CD4-positive, alpha-beta T cell treated with Interleukin-2 at 100 ng/mL for 4 hours (primary cell): ENCODE measurements around the gene STING1.

Experiments used
- DNase-seq: peaks from one replicate; pipeline ENCODE4 v3.0.0-alpha.2; 2020; ENCODE audit warnings: low spot score

The STING1 gene

GRCh38 chr5:139439013-139439903, 43.3 kb downstream of the STING1 start, which contains the start of gene DNAJC18:
TSS of gene DNAJC18 (minus strand) at chr5:139439525. CDS start at chr5:139439445, 80 bp downstream.
- peak; percentile 88 for DNase-seq

DNA sequence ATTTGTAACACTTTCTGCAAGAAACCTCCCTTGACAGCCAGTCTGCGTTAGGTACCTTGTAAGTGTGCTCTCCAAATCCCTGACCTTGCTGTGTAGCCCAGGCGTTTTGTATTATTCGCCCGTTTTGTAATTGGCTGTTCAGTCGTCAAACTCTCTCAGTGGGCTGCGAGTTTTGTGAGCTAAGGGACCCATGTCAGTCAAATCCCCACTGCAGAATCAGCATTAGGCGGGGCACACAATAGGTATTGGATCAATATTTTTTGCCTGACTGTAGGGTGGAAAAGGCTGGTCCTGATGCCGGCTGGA, 43.9 kb downstream of the STING1 start:
- DNase-seq, result no peak

- DNase-seq, result no peak
Observed at GRCh38 chr5:139435676-139436075, 46.9 kb downstream of the STING1 start.

DNA sequence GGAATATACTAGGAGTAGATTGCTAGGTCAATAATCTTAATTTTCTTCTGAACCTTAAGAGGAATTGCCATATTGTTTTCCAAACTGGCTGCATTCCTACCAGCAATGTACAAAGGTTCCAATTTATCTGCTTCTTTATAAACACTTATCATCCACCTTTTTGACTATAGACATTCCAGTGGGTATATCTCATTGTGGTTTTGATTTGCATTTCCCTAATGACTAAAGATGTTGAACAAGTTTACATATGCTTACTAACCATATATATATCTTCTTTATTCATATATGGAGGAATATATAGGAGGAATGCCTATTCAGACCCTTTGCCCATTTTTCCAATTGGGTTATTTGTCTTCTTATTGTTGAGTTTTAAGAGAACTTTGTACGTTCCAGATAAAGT, 50.9 kb downstream of the STING1 start:
- no peak for DNase-seq

DNA sequence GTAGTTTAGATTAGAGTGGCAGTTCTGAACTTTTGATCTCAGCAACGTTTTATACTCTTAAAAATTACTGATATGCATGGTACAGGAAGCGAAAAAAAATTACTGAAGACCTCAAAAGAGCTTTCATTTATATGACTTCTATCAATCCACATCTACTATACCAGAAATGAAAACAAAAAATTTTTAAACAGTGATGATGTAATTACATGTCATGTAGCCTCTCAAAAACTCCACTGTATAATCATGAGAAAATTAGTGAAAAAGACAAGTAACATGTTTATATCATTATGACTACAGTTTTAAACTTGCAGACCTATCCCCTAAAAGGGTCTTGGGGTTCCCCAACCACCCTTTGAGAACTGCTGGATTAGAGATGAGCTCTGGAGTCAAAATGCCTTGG, 52.5 kb downstream of the STING1 start:
- DNase-seq, result no peak

DNA sequence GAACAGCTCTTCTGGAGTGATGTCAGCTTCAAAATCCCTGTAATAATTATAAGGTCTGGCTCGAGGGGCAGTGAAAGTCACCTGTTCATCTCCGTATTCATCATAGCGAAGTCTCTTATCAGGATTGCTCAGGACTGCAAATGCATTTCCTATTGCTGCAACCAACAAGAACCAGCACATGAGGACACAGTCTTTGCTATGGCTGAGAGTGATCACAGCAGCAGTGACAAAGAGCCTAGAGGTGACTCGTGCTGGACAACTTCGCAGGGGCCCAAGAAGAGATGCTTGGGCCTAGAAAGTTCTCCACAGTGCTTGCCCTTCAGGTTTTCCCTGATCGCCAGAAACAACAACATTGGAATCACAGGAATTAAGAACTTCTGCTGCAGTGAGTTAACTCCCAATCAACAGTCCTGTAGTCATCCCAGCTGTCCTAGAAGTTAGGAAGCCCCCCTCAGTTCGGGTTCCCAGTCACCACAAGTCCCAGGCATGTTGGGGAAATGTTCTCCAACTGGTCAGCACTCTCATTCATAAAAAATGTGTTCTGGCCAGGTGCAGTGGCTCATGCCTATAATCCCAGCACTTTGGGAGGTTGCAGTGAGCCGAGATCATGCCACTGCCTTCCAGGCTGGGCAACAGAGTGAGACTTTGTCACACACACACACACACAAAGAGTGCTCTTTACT, 56.2 kb downstream of the STING1 start:
- DNase-seq, result no peak
